Stimulated activated CD4-positive, alpha-beta T cell treated with anti-CD3 and anti-CD28 coated beads, Interleukin-1b, Interleukin-23, amount 100 ng/mL, for 24 hours (primary cell): ENCODE measurements around the gene VWA7.
A peak's percentile ranks its signal among the peaks of the same experiment; 100 is the strongest.
"Not testable (repeated sequence)": the region's sequence is repeated elsewhere in the genome, so short reads cannot be mapped to it uniquely, and the experiment has no call there.

Source experiments
- DNase-seq, 4 experiments: peaks; one replicate each; pipeline ENCODE4 v3.0.0-alpha.2; 2020; ENCODE audit warnings: low read depth in 4 of 4, low spot score in 1 of 4

Gene VWA7

GRCh38 chr6:31805939-31806469 is 28.9 kb upstream of the VWA7 start:
- DNase-seq: no peak

GRCh38 chr6:31801031-31801927 is 24.2 kb upstream of the VWA7 start:
- not testable (repeated sequence) for DNase-seq

GRCh38 chr6:31799781-31800180 is 22.7 kb upstream of the VWA7 start:
- no peak for DNase-seq

- no peak for DNase-seq
Measured at GRCh38 chr6:31797588-31797987, 20.5 kb upstream of the VWA7 start.

- DNase-seq: no peak
Measured at GRCh38 chr6:31796993-31797385, 19.9 kb upstream of the VWA7 start.

DNA sequence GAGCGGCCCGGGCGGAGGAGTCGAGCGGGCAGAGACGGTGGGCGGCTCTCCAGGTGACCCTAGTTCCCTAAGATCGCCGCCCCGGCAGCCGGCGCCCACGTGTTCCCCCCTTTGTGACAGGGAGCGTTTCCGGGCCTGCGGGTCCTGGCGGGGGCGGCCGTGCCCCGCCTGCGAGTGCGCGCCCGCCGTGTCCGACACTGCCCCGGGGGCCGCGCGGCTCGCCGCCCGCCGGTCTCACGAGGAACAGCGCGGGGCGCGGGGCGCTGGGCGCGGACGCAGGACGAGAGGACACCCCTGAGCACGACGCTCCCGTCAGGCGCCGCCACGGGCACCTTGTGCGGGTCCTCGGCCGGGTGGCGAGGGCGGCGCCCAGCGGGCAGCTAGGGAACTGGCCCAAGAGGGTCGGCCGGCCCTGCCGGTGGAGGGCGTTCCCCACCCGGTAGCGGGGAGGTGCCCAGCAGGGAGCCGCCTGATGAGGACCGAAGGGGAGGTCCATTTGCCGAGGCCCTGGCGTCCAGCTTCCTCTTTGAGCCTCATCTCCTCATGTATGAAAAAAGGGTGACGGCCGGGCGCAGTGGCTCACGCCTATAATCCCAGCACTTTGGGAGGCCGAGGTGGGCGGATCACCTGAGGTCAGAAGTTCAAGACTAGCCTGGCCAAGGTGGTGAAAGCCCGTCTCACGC is 18.6 kb upstream of the VWA7 start, which contains the start of gene VARS1:
TSS of gene VARS1 (minus strand) at position 137 of the 683 bp plus-strand sequence. CDS start 535 bp downstream, outside the sequence.
- peak; percentile 58 to 82 (median 70) for DNase-seq

- no peak for DNase-seq
Measured at GRCh38 chr6:31794866-31795615, 17.9 kb upstream of the VWA7 start.

GRCh38 chr6:31794294-31794865 is 17.3 kb upstream of the VWA7 start:
- no peak for DNase-seq

- DNase-seq: not testable (repeated sequence)
Measured at GRCh38 chr6:31793927-31794245, 16.8 kb upstream of the VWA7 start.

DNA sequence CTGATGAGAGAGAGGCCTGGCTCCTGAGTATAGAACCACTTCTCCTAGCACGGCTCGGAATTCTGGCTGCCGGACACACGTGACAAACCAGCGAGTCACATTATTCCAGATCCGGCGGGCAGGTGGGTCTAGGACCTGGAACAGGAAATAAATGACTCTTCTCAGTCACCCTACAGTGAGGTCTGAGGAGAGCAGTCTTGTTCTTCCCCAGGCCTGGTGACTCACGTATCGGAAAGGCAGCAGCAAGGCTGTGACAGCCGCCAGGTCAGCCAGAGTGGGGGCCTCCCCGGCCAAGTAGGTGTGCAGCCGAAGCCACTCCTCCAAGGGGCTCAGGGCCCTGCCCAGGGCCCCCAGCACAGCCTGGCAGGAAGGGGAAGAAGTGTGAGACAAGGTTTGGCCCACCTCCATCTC is 15.6 kb upstream of the VWA7 start:
- DNase-seq: no peak

DNA sequence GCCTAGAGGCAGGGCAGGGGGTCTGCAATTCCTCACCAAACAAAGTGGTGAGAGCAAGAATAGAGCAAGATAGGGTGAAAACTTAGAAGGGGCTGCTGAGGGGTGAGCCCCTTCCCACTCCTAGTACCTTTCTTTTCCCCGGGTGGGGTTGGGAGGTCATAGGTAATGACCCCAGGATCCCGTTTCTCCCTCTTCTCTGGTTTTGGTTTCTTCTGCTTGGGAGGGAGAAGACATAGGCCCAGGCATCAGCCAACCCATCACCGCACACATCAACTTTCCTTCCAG is 14.9 kb upstream of the VWA7 start:
- DNase-seq: no peak

DNA sequence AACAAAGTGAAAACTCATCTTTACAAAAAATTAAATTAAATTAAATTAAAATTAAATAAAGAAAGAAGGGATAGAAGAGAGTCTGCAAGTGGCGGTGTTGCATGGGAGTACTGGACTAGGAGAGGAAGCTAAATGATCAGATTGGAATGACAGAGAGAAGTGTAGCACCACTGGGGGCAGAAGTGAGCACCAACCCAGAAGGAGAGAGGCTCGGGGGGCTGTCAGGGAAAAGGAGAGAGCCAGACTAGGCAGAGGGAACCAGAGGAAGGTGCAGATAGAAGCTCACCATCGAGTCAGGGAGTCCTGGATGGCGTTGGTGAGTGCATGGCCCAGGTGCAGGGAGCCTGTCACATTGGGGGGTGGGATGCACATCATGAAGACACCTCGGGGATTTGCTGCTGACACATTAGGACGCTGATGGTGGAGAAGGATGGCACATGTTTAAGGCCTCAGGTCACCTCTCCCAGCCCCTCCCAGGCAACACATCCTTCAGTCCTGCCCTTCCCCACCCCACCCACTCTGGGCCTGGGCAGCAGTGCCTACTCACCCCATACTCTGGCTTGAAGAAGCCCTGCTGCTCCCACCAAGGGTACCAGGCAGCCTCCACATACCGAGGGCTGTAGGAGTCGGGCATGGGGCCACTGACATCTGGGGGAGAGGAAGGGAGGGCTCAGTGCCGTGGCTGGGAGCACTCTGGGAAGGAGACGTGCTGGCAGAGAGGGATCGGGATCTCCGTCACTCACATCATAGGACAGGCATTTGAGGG is 14.4 kb upstream of the VWA7 start:
- no peak for DNase-seq

GRCh38 chr6:31785475-31785874 is 8.3 kb upstream of the VWA7 start:
- no peak for DNase-seq

DNA sequence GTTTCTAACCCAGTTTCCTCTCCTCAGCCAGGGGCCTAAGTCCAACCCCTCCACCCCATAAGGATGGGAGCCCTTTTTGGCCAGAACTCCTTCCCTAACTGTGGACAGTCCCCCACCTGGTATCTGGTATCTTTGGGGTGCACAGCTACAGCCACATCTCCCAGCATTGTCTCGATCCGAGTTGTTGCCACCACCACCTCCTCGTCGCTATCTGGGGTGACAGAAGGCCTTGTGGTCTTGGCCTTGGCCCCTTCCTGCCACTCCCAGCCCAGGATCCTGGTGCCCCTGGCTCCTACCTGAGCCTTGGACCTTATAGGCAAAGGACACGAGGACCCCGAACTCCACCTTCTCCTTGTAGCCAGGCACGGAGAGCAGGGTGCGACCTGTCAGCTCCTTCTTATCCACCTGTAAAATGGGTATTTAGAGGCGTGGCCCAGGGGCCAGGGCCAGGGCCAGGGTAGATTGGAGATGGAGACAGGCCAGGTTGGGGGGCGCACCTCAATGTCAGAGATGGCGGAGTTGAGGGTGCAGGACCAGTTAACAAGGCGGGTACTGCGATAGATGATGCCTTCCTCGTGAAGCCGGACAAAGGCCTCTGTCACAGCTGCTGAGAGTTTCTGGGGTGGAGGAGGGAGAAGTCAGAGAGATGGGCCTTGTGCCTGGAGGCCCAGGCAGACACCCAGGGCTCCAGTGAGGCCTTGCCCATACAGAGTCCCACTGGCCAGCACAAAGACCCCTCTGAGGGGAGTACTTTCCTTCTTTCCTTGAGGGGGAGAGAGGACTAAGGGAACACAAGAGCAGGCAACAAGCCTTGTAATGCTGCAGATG is 7.2 kb upstream of the VWA7 start:
- DNase-seq: no peak

GRCh38 chr6:31782126-31782855 is 5.2 kb upstream of the VWA7 start:
- no peak for DNase-seq

GRCh38 chr6:31781244-31782125 is 4.4 kb upstream of the VWA7 start:
- DNase-seq: no peak

DNA sequence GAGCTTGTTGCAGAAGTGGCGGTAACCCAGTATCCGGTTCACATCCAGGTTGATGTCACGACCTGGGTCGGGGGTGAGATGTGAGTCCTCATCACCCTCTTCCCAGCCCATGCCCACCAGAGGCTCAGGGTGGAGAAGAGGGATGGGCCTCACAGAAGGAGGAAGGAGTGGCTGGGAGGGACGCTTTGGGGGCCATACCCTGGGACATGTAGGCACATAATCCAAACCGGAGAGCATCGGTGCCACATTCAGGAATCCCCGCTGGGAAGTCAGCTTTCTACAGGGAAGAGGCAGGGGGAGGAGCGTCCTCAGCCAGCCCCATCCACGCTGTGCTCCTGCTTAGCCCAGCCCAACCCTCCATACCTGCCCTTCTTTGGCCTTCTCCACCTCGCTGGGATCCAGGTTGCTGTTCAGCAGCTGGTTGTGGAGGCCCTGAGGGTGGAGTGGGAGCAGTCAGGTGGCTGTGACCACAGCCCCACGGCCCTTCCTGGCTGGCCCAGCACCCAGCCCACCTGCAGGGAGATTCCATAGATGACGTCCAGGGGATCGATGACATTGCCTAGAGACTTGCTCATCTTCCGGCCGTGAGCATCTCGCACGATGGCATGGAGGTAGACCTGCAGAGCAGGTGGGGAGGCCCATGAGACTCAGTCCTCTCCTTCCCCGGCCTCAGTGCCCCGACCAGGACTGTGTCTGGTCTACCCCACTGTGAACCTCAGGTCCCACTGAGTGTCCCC is 3.5 kb upstream of the VWA7 start:
- no peak for DNase-seq
